ENCODE data around the gene PCDHB14. TPM values are rescaled to one million over a fixed set of nuclear protein-coding genes. Genes with fewer than 3 reads are reported as not detected.

PCDHB14 gene
- total RNA-seq, 1 donor from 2014 or later: 8.0 TPM

- Mint-ChIP-seq H3K27me3 (no peaks in the 10 kb centered on the region), H3K4me1 (ENCODE audit: low read depth) (no peaks in the 10 kb centered on the region), H3K4me3 (ENCODE audit: low read depth) (no peak overlapping the region), H3K9me3 (ENCODE audit: low read depth) (peaks cover 71% of the 10 kb centered on the region), H3K27ac (no peak overlapping the region), H3K36me3 (ENCODE audit: insufficient read depth) (peaks cover 37% of the 10 kb centered on the region)
- no peak for TF ChIP-seq CTCF (IDR thresholded peaks at IDR 0.05; ENCODE audit: unreplicated experiment)
- DNase-seq (ENCODE audit: low spot score, unreplicated experiment): no peak
Observed at GRCh38 chr5:141258464-141258863, 35.3 kb downstream of the PCDHB14 start.

- TF ChIP-seq CTCF (IDR thresholded peaks at IDR 0.05; ENCODE audit: unreplicated experiment): no peak
- DNase-seq (ENCODE audit: low spot score, unreplicated experiment): no peak
- Mint-ChIP-seq H3K4me1 (ENCODE audit: low read depth) (no peaks in the 10 kb centered on the region), H3K36me3 (ENCODE audit: insufficient read depth) (peaks cover 39% of the 10 kb centered on the region), H3K27ac (no peak overlapping the region), H3K4me3 (ENCODE audit: low read depth) (no peak overlapping the region), H3K27me3 (no peaks in the 10 kb centered on the region), H3K9me3 (ENCODE audit: low read depth) (peaks cover 68% of the 10 kb centered on the region)
Observed at GRCh38 chr5:141258948-141259347, 35.8 kb downstream of the PCDHB14 start.

- H3K36me3 Mint-ChIP-seq (ENCODE audit: insufficient read depth): peaks cover 38% of the 10 kb centered on the region
- H3K27ac Mint-ChIP-seq: no peak overlapping the region
- no peak for DNase-seq (ENCODE audit: low spot score, unreplicated experiment)
- no peaks in the 10 kb centered on the region for H3K27me3 Mint-ChIP-seq
- H3K4me1 Mint-ChIP-seq (ENCODE audit: low read depth): no peaks in the 10 kb centered on the region
- peaks cover 56% of the 10 kb centered on the region for H3K9me3 Mint-ChIP-seq (ENCODE audit: low read depth)
- TF ChIP-seq CTCF (IDR thresholded peaks at IDR 0.05; ENCODE audit: unreplicated experiment): no peak
- no peak overlapping the region for H3K4me3 Mint-ChIP-seq (ENCODE audit: low read depth)
Observed at GRCh38 chr5:141260458-141261237, 37.5 kb downstream of the PCDHB14 start.

- Mint-ChIP-seq H3K4me1 (ENCODE audit: low read depth) (no peaks in the 10 kb centered on the region), H3K4me3 (ENCODE audit: low read depth) (no peak overlapping the region), H3K36me3 (ENCODE audit: insufficient read depth) (peaks cover 42% of the 10 kb centered on the region), H3K9me3 (ENCODE audit: low read depth) (peaks cover 56% of the 10 kb centered on the region), H3K27me3 (no peaks in the 10 kb centered on the region), H3K27ac (no peak overlapping the region)
- no peak for TF ChIP-seq CTCF (IDR thresholded peaks at IDR 0.05; ENCODE audit: unreplicated experiment)
- DNase-seq (ENCODE audit: low spot score, unreplicated experiment): no peak
Observed at GRCh38 chr5:141261238-141261546, 38.0 kb downstream of the PCDHB14 start.

- peaks cover 49% of the 10 kb centered on the region for H3K9me3 Mint-ChIP-seq (ENCODE audit: low read depth)
- no peaks in the 10 kb centered on the region for H3K27me3 Mint-ChIP-seq
- H3K4me1 Mint-ChIP-seq (ENCODE audit: low read depth): no peaks in the 10 kb centered on the region
- DNase-seq (ENCODE audit: low spot score, unreplicated experiment): no peak
- TF ChIP-seq CTCF (IDR thresholded peaks at IDR 0.05; ENCODE audit: unreplicated experiment): no peak
- H3K36me3 Mint-ChIP-seq (ENCODE audit: insufficient read depth): peaks cover 31% of the 10 kb centered on the region
- no peak overlapping the region for H3K4me3 Mint-ChIP-seq (ENCODE audit: low read depth)
- H3K27ac Mint-ChIP-seq: no peak overlapping the region
Observed at GRCh38 chr5:141269195-141269594, 46.1 kb downstream of the PCDHB14 start.
